Right ventricle myocardium superior (tissue), 1 donor: Measurements from ENCODE around the gene BHLHE23. TPM values are rescaled to one million over a fixed set of nuclear protein-coding genes. Genes with fewer than 3 reads are reported as not detected.
A peak's percentile ranks its signal among the peaks of the same experiment; 100 is the strongest.

Source experiments
- ATAC-seq: fragments of 200-7000 bp; cut with Tn5 transposase; one replicate; pipeline ENCODE4 v1.9.1; 2020; ENCODE audit warnings: mild to moderate bottlenecking; ENCODE audit not compliant: poor library complexity
- DNase-seq: peaks from one replicate; pipeline ENCODE4 v3.0.0-alpha.2; 2020
- intact Hi-C: fragments of 100-400 bp; cut with DNase I; formaldehyde crosslinking; loops from one replicate; pipeline ENCODE4 v1.11.2; 2022
- total RNA-seq: library from RNA; stranded (reverse); fragmentation: NEBNext Ultra II Directional; extraction: Animal tissue kit (Norgen Biotek cat#: 25700); gene quantifications from one replicate; pipeline ENCODE4 v1.2.1, GENCODE V29; 2021
- donor health status: DM: no; HTN: yes; CAD: no; lungs with severe emphysema.

BHLHE23 gene
- total RNA-seq, 1 donor from 2014 or later: not detected

DNA sequence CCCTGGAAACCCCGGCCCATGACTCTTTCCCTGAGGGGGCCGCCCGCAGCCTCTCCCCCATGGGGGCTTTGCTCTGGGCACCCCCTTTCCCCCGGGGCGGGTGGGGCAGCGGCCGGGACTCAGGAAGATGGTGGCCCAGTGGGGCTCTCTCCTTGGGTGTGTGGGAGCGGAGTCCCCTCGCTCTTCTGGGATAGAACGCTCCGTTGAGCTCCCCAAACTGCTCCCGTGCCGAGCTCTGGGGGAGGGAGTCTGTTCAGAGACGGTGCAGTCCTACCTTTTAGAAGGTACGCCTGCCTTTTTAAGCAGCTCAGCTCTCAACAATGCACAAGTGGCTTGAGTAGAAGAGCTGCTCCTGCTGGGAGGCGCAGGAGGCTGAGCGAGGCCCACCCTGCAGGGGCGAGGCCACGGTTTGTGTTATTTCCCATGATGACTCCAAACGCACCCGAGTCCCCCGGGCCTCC, 21.7 kb upstream of the BHLHE23 start:
- no peak for ATAC-seq
- intact Hi-C loops: no loop called here
- no peak for DNase-seq

DNA sequence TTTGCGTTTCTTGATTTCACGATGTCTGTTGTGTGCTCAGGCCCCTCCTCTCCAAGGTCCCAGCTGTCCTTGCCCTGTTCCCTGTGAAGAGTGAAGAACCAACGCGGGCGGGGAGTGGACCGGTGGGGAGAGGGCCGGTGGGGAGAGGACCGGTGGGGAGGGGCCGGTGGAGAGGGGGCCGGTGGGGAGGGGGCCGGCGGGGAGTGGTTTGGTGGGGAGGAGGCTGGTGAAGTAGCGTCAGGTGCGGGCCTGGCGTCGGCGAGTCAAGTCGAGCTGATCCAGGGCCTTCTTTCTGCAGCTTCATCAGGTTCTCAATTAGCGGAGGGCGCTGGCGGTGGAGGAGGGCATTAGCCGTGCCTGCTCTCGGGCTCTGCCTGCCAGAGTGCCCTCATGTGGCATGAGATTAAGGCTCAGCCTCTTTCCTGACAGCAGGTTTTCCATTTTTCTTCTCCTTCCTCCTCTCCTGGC, 21.2 kb upstream of the BHLHE23 start:
- DNase-seq (peak; percentile 39), ATAC-seq (no peak)
- intact Hi-C loops: no loop called here

DNA sequence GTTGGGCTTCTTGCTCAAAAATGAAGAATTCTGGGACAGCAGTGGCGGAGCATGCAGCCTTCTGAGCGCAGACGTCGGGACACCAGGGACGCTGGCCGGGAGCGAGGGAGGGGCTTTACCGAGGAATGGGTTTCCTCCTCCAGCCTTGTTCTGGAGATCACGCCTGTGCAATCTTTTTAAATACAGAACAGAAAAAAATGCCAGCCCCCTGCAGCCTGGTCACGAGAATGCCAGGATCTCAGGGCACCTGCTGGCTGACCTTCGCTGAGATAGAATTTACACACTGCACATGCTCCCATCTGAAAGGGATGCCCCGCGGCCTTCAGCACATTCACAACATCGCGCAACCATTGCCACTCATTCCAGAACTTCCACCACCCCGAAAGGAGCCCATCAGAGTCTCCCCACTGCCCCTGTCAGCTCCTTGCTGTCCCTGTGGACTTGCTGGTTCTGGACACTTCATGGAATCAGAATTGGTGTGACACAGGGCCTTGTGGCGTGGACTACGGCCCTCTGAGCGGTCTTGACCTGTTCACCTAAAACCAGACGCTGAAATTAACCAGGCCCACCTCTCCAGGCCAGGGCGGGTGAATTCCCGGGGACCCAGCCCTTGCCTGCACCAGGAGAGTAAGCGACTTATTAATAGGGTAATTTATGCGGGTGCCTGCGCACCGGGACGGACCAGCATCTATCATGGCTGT, 20.6 kb upstream of the BHLHE23 start:
- peak; percentile 12 for DNase-seq

DNA sequence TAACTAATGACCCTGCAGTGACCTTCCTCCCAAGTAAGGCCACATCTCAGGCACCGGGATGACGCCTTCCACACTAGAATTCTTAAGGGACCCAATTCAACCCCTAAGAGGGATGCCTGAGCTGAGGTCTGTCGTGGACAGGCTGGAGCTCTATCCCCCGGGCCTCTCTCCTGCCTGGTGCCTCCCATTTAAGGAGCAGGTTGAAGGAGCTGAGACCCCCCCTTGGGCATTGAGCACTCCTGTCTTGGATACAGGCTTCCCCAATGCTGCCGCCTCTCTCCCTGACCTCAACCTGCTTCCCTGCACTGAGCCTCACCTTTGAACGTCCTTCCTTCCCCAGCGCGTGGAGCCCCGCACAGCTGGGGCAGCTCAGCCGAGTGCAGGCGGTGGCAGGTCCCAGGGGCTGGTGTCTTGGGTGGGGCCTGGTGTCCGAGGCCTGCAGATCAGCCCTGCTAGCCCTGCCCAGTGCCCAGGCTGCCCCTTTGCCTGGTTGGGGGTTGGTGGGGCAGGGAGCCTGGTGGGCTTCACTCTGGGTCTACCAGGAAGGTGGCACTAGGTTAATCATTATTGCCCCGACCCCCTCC, 19.9 kb upstream of the BHLHE23 start:
- peak; percentile 15 for DNase-seq
- intact Hi-C loops: no loop called here
- no peak for ATAC-seq

More for the DNA sequence above, 20.6 kb upstream of the BHLHE23 start:
- intact Hi-C loops: no loop called here
- ATAC-seq: no peak

DNA sequence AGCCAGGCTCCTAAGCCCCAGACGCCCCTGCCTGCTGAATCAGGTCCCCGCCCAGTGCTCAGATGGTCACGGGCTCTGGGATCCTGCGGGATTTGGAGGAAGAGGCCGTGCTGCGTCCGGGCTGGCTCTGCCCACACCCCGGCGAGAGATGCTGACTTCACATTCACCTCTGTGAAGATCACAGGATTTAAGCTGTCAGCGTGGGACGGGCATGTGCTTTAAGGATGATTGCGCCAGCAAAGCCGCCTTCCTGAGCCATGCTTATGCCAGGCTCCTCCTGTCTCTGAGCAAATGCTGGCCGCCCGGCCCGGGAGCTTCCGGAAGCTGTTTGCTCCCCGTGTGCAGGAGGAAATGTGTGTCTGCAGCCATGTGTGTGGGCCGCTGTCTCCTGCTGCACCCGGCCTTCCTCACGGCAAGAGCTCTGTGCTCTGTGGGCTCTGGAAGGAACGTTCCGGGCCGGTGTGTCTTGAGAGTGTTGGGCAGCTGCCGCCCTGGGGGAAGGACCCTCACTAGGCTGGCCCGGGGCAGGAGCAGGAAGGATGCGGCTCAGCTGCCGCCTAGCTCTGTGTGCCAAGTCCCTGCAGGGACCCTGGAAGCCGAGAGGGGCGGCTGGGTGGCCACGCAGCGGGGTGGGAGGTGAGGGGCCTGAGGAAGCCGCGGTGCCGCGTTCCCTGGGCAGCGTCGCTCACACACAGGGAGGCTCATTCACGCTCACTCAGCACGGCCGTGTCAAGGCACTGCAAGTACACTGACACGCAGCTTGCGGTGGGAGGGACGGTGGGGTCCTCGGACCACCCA, 19.0 kb upstream of the BHLHE23 start:
- ATAC-seq (no peak), DNase-seq (peak; percentile 47)
- intact Hi-C loops: no loop called here

DNA sequence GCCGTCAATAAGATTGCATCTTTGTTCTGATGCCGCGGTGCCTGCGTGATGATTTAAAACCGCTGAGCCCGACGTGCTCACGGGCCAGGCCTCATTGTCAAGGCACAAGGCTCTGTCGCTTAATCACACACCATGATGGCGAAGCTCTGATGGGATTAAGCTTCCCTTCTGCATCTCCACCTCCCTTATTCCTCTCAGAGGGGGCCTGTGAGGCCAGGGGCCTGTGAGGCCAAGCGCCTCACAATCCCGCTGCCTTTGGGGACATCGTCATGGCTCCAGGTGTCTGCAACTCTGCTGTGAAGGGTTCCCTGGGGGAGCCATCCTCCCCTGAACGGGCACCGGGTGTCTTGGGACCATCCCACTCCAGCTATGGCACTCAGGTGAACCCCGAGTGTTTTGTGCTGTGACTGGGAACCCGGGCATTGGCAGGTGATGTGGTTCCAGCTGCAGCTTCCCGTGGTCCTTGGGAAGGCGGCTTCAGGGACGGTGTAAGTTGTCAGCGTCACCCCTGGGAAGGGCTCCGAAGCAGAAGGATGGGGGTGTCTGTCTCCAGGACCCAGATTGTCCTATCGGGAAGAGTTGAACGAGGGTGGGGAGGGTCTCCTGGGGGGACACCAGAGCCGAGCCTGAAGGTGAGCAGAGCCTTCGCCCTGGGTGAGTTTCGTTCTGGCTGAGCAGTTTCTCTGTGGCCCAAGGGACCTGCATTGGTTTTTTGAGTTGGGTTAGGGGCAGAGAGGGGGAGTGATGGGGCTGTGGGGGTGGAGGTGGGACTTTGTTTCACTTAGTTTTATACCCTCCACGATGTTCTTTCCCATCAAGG, 18.0 kb upstream of the BHLHE23 start:
- no peak for ATAC-seq
- intact Hi-C loops: no loop called here
- peak; percentile 17 for DNase-seq

DNA sequence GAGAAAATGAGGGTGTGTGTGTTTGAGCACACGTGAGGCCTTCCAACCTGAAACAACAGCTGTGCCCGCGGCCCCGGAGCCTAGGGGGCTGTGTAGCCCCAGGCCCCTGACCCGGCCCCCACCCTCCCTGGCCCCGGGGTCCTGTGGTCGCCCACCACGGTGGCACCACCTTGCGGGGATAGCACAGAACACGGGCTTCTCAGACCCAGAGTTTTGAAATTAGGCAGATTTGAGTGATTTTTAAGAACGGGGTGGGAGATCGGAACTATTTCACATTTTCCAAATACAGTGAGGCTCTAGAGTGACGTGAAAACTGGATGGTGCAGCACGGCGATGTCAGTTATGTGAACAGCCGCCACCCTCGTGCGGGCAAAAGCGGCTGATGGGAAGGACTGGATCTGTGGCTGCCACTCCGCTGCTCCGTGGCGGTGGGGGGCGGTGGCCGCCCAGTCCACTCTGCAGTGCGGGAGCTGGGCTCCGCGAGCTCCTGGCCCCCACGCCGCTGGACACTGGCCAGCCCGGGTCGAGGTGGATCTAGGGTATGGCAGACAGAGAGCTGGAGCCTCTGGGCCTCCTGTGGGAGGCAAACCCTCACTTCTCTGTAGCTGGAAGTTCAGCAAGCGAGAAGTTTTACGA, 17.3 kb upstream of the BHLHE23 start:
- DNase-seq: peak; percentile 23
- ATAC-seq: no peak
- intact Hi-C loops: no loop called here

DNA sequence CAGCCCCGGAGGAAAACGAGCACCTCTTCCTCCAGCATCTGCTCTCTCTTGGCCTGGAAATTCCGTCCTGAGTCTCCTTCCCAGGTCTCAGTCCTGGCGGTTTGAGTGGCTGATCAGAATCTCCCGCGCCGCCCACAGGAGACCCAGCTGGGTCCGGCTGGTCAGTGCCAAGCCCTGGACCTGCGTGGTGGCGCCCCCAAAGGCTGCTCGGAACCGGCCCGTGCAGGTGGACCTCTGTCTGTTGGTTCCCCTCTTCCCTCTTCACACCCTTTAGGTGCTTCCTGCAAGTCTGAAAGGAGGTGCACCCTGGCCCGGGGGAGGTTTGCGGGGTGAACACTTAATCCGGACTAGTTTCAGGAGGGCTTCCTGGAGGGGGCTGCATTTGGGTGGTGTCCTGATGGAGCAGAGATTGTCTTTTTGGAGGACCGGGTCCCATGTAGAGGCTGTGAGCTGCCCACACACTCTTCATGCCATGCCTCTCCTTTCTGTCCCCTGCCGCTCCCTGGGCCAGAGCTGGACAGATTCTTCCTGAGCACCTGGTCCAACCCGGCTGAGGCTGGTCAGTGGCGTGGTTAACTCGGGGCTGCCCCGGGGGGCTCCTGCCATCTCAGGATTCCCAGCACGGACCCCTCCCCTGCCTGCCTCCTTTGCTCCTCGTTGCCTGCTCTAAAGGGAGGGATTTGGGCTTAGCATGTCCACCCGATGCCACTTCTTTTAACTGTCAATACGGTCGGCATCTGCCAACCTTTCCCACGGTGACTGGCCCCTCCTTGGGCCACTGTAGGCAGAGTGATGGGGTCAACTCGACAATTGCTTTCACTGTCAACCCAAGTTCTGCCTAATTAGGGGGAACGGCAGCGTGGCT, 16.5 kb upstream of the BHLHE23 start:
- intact Hi-C loops: no loop called here
- DNase-seq: peak; percentile 19
- ATAC-seq: no peak

DNA sequence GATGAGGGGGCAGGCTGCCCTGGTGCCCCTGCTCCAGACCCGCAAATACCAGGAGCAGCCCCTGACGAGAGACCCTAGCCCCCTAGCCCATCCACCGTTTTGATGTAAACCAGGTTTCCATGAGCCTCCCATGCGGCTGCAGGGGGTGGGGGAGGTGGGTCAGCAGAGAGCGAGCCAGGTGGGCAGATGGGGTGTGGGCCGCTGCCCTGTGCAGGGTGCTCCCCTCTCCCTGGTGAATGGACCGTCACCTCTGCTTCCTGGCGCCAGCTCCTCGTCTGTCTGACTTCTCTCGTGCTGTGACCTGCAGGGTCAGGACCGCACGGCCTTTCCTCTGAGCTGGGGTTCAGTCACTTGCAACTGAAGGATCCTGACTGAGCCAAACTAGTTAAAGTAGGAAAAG, 15.7 kb upstream of the BHLHE23 start:
- intact Hi-C loops: no loop called here
- DNase-seq: peak; percentile 13
- no peak for ATAC-seq

DNA sequence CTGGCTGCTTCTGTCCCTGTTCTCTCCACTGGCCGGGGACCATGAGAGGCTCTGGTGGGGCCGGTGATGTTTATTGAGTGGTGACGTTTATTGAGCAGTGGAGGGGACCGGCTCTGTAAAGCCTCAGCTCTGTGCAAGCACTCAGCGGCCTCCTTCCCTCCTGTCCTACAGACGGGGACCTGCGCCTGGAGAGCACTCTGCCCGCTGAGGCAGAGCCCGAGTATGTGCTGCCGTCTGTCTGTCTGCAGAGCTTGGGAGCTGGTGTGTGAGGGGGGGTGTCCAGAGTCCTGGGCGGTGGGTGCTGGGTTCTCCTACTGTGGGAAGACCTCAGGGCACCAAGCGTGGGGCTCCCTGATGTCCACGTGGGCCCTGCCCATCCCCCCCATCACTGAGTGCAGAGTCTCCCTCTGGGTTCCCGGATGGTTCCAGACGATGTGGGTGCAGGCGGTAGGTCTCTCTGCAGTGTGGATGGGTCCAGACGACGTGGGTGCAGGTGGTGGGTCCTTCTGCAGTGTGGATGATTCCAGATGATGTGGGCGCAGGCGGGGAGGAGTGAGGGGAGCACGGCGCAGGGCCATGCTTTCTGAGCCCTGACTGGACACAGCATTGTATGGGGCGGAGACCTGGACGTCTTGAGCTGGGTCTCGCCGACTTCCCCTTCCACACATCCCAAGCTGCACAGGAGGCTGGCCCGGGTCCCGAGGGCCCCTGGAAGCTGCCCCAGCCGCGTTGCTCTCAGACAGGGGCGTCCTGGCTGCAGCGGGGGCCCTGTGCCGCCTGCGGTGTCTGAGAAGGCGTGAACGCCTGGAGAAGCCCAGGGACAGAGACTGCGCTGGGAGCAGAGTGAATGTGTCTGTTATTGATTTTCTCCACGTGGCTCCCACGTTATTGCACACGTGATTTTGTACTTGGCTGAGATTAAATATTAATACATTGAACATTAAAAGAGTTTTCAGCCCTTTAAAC, 14.9 kb upstream of the BHLHE23 start:
- ATAC-seq: no peak
- DNase-seq: peak; percentile 32
- intact Hi-C loops: no loop called here

DNA sequence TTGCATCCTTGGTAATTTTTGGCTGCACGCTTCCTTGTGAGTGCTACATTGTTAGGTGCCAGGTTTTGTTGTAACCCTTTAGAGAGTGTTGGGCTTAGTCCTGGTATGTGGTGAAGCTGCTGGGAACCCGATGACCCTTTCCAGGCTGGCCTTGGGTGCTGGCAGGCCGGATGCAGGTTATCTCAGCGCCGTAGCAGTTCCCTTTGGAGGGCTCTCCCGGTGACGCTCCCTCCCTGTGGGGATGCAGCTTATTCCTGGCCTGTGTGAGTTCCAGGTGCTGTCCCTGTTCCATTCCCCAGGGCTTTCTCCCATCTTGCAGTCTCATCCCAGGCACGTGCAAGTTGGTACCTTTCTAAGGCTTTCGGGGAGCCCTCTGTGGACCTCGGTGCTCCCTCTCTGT, 13.9 kb upstream of the BHLHE23 start:
- ATAC-seq: no peak
- intact Hi-C loops: no loop called here
- DNase-seq: no peak

DNA sequence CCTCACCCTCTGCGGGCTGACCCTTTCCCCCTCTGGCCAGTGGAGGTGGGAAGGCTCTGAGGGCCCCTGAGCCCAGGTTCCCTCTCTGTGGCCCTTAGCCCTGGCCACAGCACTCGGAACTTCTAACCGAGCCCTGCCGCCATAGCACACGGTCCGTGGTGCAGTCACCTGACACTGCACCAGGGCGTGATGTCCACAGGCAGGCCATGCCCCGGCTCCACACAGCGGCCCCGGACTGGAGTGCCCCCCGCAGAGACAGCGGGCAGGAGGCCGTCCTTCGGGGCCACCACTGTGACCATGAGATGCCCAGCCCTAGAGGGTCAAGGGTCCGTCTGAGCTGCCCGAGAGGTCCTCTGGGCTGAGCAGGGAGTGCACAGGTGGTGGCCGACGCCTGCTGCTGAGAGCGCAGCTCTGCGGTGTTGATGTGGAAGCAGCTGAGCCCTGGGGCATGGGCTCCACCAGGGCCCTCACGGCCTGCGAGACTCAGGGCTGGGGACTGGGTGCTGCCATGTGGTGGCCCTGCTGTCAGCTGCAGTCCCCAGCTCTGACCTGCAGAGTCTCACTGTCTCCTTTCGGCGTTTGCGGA, 11.2 kb upstream of the BHLHE23 start:
- ATAC-seq (no peak), DNase-seq (peak; percentile 14)
- intact Hi-C loops: no loop called here

DNA sequence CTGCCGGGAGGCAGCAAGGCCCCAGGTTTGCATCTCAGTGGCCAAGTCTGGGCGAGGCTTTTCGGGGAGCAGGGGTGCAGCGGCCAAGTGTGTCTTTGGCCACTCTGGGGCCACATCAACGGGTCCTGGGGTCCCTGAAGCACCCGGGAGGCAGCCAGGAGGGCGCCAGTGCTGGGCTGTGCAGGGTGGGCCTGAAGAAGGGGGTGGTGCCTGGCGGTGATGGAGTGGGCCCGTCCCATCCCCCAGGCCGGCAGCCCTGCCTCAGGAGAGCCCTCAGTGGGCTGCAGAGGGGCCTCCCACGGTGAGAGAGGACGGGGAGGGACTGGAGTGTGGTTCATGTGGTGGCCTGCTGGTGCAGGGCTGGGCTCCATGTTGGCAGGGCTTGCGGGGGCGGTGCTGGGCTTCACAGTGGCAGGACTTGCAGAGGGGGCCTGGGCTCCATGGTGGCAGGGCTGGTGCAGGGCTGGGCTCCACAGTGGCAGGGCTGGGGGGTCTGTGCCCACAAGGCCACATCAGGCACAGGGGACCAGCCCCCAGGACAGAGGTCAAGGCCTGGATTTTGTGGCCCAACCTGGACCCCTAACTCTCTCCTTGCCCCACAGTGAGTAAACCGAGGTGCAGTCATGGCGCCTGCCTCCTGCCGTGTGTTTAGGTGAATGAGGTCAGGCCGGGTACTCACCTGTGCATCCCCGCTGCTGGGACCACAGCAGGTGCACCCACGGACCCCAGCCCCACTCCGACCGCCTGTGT, 10.5 kb upstream of the BHLHE23 start:
- no peak for ATAC-seq
- intact Hi-C loops: no loop called here
- peak; percentile 39 for DNase-seq

DNA sequence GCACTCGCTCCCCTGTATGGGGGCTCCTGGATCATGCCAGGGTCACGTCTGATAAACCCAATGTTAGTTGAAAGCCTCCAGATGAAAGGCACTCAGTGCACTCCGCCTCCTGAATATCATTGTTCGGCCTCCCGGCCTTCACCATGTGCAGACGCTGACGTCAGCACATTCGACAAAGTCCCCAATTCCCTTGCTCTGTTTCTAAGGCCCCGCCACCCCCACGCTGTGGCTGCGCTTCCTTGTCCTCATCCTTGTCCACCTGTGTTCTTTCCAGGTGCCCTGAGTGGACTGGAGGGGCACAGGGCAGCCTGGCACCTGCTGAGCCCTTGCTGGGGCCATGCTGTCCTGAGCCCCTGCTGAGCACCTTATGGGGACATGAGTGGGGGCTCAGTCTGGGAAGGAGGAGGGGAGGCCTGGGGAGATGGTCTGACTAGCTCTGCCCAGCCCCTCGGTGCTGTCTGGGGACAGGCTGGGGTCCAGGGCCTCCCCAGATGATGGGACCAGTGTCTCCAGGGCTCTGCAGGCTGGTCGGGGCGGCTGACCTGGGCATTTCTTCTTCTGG, 9.8 kb upstream of the BHLHE23 start:
- ATAC-seq (no peak), DNase-seq (peak; percentile 8)
- intact Hi-C loops: no loop called here
